OCI-LY7 (cell line): ENCODE measurements around the gene NEDD4. TPM values are rescaled to one million over a fixed set of nuclear protein-coding genes. Genes with fewer than 3 reads are reported as not detected.

Experiments
- BruUV-seq: library from RNA; stranded (reverse); fragments of 400-500 nt; replicated peaks from 2 replicates; lab custom pipeline; 2021; lab: Mats Ljungman, UMichigan
- CTCF ChIA-PET: fragments of 300-600 bp; sonication (Branson Sonifier 250); formaldehyde crosslinking; loops from one replicate; lab custom pipeline; 2022; ENCODE audit warnings: antibody characterized with exemption; ENCODE audit not compliant: unreplicated experiment; lab: Charles Lee
- POLR2A ChIA-PET: fragments of 300-600 bp; sonication (Branson Sonifier 250); formaldehyde crosslinking; loops from one replicate; lab custom pipeline; 2022; ENCODE audit warnings: antibody characterized with exemption; lab: Charles Lee
- DNase-seq: peaks from one replicate; pipeline ENCODE4 v3.0.0-alpha.2; 2015; ENCODE audit warnings: low spot score
- H2AFZ ChIP-seq: fragments of 200-600 bp; sonication (generic), shearing (Covaris generic); 2 replicates; pipeline ENCODE4 v1.6.1; 2014; ENCODE audit warnings: mild to moderate bottlenecking, antibody characterized with exemption, low read length, moderate library complexity
- H3K27ac ChIP-seq: fragments of 200-600 bp; sonication (generic); 2 replicates; pipeline ENCODE4 v1.5.1; 2014; ENCODE audit warnings: mixed run types, low read depth, mild to moderate bottlenecking, moderate library complexity, low read length, inconsistent platforms; ENCODE audit not compliant: poor library complexity, severe bottlenecking
- H3K36me3 ChIP-seq: fragments of 200-600 bp; sonication (generic); 2 replicates; pipeline ENCODE4 v1.6.1; 2014; ENCODE audit warnings: mild to moderate bottlenecking, antibody characterized with exemption, low read length, moderate library complexity, mixed read lengths; ENCODE audit not compliant: insufficient read depth
- H3K4me1 ChIP-seq: fragments of 200-600 bp; sonication (generic); 2 replicates; pipeline ENCODE4 v1.5.1; 2014; ENCODE audit warnings: mild to moderate bottlenecking, low read length; ENCODE audit not compliant: insufficient read depth, poor library complexity, severe bottlenecking
- H3K4me2 ChIP-seq: fragments of 200-600 bp; sonication (generic); 2 replicates; pipeline ENCODE4 v1.6.1; 2014; ENCODE audit warnings: mild to moderate bottlenecking, low read length
- H3K4me3 ChIP-seq: fragments of 200-600 bp; sonication (generic); 2 replicates; pipeline ENCODE4 v1.5.1; 2014; ENCODE audit warnings: mild to moderate bottlenecking, low read depth, low read length; ENCODE audit not compliant: poor library complexity, severe bottlenecking
- H3K79me2 ChIP-seq: fragments of 200-600 bp; sonication (generic); 2 replicates; pipeline ENCODE4 v1.6.1; 2016; ENCODE audit warnings: low read depth, mild to moderate bottlenecking, low read length, moderate library complexity, mixed read lengths; ENCODE audit not compliant: insufficient read depth
- H3K9me2 ChIP-seq: fragments of 200-600 bp; sonication (generic); 2 replicates; pipeline ENCODE4 v1.6.1; 2016; ENCODE audit warnings: mild to moderate bottlenecking, low read length, mixed read lengths; ENCODE audit not compliant: insufficient read depth
- H3K9me3 ChIP-seq: fragments of 200-600 bp; sonication (generic); 2 replicates; pipeline ENCODE4 v1.6.1; 2014; ENCODE audit warnings: mild to moderate bottlenecking, mixed run types, low read length, mixed read lengths
- H4K20me1 ChIP-seq: fragments of 200-600 bp; sonication (generic); 2 replicates; pipeline ENCODE4 v1.6.1; 2014; ENCODE audit warnings: mild to moderate bottlenecking, antibody characterized with exemption, low read length, moderate library complexity, mixed read lengths; ENCODE audit not compliant: insufficient read depth
- EZH2phosphoT487 ChIP-seq: fragments of 200-600 bp; sonication (generic); IDR thresholded peaks from 2 replicates; pipeline ENCODE4 v1.6.1; 2018; ENCODE audit warnings: low read depth, borderline replicate concordance, mild to moderate bottlenecking, mixed run types, antibody characterized with exemption, low read length, moderate library complexity, mixed read lengths
- intact Hi-C: fragments of 100-400 bp; cut with micrococcal nuclease; formaldehyde crosslinking; loops from one replicate; pipeline ENCODE4 v1.10.0; 2022; ENCODE audit not compliant: unreplicated experiment
- total RNA-seq, 2 experiments: library from RNA; depleted of rRNA in 1 of 2; stranded (reverse); fragments of >200 nt in 1 of 2; shearing (Covaris generic) in 1 of 2; gene quantifications; 2 replicates each; pipeline ENCODE4 v1.2.3, GENCODE V29; 2014 to 2022
- TF ChIP-seq, protein P1 (sequence below): fragments of 200-600 bp; sonication (generic); conservative IDR thresholded peaks from 2 replicates; pipeline ENCODE4 v1.5.1; 2014; ENCODE audit warnings: mild to moderate bottlenecking, antibody characterized with exemption, low read length, moderate library complexity, mixed read lengths

The NEDD4 gene
- total RNA-seq, 2 experiments from 2014 or later = 4.8 to 12.7 TPM

DNA sequence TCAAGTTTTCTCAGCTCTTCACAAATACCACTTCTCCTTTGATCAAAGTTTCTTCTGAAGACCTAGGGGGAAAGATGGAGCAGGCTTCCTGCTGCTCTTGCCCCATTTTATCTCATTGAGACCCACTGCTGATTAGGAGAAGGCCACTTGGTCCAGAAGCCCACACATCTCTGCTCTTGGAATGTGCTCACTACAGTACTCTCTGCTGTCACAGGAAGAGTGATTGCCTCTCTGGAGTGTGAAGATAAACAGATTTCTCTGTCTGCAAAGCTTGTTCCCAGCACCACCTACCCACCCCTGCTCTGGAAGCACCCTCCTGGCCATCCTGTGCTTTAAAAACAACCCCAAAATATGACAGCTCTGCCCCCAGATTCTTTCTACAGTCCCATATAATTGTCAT is 209.1 kb downstream of the NEDD4 start:
- ChIA-PET POLR2A (interaction anchor here (0.7 kb wide), 1 partner anchor 305 kb away, joined by 4 read pairs; no protein-coding TSS in a partner anchor), CTCF (no interaction called here)
- H3K4me1 ChIP-seq = no peaks in the 10 kb centered on the region
- no peak for TF ChIP-seq EZH2phosphoT487
- TF ChIP-seq, protein P1, sequence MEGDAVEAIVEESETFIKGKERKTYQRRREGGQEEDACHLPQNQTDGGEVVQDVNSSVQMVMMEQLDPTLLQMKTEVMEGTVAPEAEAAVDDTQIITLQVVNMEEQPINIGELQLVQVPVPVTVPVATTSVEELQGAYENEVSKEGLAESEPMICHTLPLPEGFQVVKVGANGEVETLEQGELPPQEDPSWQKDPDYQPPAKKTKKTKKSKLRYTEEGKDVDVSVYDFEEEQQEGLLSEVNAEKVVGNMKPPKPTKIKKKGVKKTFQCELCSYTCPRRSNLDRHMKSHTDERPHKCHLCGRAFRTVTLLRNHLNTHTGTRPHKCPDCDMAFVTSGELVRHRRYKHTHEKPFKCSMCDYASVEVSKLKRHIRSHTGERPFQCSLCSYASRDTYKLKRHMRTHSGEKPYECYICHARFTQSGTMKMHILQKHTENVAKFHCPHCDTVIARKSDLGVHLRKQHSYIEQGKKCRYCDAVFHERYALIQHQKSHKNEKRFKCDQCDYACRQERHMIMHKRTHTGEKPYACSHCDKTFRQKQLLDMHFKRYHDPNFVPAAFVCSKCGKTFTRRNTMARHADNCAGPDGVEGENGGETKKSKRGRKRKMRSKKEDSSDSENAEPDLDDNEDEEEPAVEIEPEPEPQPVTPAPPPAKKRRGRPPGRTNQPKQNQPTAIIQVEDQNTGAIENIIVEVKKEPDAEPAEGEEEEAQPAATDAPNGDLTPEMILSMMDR = no peak
- H3K27ac ChIP-seq = no peak overlapping the region
- H3K9me2 ChIP-seq = no peaks in the 10 kb centered on the region
- no peaks in the 10 kb centered on the region for H3K9me3 ChIP-seq
- no peak overlapping the region for H3K4me2 ChIP-seq
- H2AFZ ChIP-seq = no peak overlapping the region
- no TSS peak for BruUV-seq
- intact Hi-C loops = no loop called here
- H4K20me1 ChIP-seq = no peaks in the 10 kb centered on the region
- no peak overlapping the region for H3K4me3 ChIP-seq
- H3K36me3 ChIP-seq = no peaks in the 10 kb centered on the region
- H3K79me2 ChIP-seq = no peaks in the 10 kb centered on the region
- no peak for DNase-seq

DNA sequence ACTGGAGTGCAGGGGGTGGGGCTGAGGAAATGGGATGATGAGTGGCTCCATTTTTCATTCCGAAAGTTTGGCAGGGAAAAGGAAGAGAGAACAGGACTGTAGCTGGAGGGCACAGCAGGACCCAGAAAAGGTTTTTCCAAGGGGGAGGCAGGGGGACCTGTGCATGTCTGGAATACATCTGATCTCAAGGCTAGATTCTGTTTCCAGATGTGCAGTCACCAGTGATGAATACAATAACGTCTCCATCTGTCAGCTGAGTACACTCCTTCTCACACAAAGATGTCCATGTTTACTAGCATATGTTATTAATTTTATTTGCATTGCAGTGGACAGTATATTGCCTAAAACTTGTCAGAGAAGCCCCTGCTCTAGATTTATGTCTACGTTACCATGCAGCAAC is 210.5 kb downstream of the NEDD4 start:
- CTCF ChIA-PET = no interaction called here
- Histone ChIP-seq H3K79me2 (no peaks in the 10 kb centered on the region), H3K9me2 (no peaks in the 10 kb centered on the region), H3K27ac (no peak overlapping the region), H3K36me3 (no peaks in the 10 kb centered on the region), H3K4me1 (no peaks in the 10 kb centered on the region), H3K9me3 (no peaks in the 10 kb centered on the region), H3K4me3 (no peak overlapping the region), H3K4me2 (no peak overlapping the region), H2AFZ (no peak overlapping the region), H4K20me1 (no peaks in the 10 kb centered on the region)
- POLR2A ChIA-PET = no interaction called here
- TF ChIP-seq EZH2phosphoT487 = no peak
- TF ChIP-seq, protein P1 = no peak
- intact Hi-C loops = no loop called here
- no TSS peak for BruUV-seq
- DNase-seq = no peak

DNA sequence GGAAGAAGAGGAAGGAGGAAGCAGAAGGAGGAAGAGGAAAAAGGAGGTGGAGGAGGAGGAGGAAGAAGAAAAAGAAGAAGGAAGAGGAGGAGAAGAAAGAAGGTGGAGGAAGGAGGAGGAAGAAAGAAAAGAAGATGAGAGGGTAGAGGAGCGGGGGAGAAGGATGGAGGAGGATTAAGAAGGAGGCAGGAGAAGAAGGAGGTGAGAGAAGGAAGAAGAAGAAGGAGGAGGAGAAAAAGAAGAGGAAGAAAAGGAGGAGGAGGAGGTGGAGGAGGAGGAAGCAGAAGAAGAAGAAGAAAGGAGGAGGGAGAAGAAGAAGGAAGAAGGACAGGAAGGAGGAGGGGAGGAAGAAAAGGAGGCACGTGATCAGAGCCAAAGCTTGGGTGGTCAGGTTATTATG is 213.1 kb downstream of the NEDD4 start:
- Histone ChIP-seq H3K9me2 (no peaks in the 10 kb centered on the region), H3K4me2 (no peak overlapping the region), H3K4me1 (no peaks in the 10 kb centered on the region), H3K9me3 (no peaks in the 10 kb centered on the region), H3K4me3 (no peak overlapping the region), H3K27ac (no peak overlapping the region), H3K79me2 (no peaks in the 10 kb centered on the region), H2AFZ (no peak overlapping the region), H4K20me1 (no peaks in the 10 kb centered on the region), H3K36me3 (no peaks in the 10 kb centered on the region)
- no peak for DNase-seq
- CTCF ChIA-PET = no interaction called here
- BruUV-seq = no TSS peak
- intact Hi-C loops = no loop called here
- POLR2A ChIA-PET = interaction anchor here (0.5 kb wide), 1 partner anchor 790 kb away, joined by 5 read pairs; no protein-coding TSS in a partner anchor
- TF ChIP-seq, protein P1 = no peak
- TF ChIP-seq EZH2phosphoT487 = no peak
